ENCODE data around the gene HSPA12B.

The HSPA12B gene, protein sequence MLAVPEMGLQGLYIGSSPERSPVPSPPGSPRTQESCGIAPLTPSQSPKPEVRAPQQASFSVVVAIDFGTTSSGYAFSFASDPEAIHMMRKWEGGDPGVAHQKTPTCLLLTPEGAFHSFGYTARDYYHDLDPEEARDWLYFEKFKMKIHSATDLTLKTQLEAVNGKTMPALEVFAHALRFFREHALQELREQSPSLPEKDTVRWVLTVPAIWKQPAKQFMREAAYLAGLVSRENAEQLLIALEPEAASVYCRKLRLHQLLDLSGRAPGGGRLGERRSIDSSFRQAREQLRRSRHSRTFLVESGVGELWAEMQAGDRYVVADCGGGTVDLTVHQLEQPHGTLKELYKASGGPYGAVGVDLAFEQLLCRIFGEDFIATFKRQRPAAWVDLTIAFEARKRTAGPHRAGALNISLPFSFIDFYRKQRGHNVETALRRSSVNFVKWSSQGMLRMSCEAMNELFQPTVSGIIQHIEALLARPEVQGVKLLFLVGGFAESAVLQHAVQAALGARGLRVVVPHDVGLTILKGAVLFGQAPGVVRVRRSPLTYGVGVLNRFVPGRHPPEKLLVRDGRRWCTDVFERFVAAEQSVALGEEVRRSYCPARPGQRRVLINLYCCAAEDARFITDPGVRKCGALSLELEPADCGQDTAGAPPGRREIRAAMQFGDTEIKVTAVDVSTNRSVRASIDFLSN

DNA sequence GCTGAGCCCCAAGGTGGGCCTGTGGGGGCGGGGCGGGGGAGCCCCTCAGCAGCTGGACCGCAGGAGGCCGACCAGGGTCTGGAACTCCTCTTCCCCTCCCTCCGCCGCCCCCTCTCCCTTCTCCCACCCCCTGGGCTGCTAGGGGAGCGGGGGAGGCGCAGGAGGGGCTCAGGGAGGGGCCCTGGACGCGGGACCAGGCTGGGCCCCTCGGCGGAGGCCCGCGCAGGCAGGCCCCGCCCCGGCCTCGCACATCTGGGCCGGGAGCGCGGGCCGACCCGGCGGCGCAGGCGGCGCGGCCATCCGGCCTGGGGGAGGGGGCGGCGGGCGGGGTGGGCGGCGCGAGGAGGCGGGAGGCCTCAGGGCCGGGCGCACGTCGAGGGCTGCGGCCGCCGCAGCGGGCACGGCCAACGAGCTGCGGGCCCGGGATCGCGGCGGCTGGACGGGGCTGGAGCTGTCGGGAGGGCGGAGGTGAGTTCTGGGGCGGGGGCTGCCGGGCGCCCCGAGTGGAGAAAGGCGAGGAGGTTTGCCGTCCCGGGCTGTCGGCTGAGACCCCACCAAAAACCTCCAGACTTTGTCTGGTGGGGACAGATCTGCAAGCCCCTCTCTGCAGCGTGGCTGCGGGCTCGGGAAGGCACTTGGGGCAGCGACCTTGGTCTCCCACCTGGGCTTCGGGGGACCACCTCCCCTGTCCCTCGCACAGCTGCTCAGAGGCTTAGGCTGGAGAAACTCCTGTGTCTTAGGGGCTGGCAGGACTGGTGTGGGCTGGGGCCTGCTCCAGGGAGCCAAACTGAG is at the start of gene HSPA12B:
Gene HSPA12B (plus strand): TSS at position 359 of the 792 bp plus-strand sequence. CDS start 5,990 bp downstream, outside the sequence.
- no peak for DNase-seq

DNA sequence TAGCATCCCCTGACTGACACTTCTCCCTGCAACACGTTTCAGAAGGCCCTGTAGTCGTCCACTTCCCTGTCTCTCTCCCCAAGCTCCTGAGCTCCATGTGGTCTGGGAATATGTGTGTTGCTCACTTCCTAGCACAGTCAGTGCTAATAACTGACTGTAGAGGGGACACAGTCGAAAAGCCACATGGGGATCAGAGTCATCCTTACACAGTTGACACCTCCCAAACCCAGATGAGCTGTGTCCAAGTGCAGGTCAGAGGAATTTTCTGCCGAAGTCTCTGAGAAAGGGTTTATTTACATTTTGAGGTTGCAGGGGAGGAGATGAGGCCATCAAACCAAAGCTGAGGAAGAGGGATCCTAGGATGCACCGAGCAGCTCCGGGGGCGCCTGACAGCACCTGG is 47.1 kb upstream of the HSPA12B start:
- no peak for DNase-seq

DNA sequence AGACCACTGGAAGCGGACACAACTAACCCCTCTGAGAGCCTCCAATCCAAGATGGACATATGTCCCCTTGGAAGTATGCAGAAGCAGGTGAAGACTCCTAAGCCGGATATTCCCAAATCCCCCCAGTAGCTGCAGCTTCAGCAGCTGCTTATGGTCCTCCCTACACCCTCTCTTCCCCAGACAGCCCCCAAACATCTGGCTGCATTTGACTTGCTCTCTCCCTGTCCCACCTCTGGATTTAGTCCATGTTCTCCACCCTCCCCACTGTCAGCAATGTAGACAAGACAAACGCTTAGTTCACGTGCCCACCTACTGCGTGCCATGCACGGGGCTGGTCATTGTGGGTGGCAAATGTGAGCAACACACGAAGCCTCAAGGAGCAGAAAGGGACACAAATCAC is 46.1 kb upstream of the HSPA12B start:
- DNase-seq: no peak

DNA sequence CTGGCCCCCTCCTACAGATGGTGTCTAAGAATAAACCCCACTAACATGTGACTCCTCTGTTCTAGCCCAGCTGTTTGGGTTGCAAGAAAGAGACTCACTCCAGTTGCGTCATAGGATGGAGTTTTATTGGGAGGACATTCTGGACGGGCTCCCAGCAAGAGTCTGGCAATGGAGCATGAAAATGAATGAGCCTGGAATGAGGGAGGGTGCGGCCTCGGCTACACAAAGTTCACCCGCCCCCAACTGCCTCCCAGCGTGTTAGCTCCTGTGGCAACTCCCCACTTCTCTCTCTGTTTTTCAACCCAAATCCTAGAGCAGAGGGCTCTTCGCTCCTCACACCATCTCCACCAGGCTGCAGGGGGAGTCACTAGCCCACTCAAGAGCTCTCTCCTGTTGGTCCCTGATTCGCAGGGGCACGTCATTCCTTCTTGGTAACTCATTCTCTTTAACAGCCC is 45.6 kb upstream of the HSPA12B start:
- DNase-seq: no peak

DNA sequence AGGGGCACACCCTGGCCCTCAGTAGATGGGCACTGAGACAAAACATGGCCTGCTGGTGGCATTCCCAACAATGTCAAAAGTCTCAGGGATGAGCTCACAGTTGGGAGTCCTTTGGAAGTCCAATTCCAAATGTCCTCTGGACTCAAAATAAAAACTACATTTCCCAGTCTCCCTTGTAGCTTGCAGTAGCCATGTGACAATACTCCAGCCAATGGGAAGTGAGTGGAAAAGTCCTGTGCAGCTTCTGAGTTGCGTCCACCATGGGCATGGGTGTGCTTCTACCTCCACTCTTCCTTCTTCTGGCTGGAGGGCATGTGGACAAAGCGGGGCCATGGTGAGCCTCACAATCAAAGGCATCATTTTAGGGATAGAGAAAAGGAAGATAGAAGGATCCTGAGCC is 44.8 kb upstream of the HSPA12B start:
- DNase-seq: no peak

DNA sequence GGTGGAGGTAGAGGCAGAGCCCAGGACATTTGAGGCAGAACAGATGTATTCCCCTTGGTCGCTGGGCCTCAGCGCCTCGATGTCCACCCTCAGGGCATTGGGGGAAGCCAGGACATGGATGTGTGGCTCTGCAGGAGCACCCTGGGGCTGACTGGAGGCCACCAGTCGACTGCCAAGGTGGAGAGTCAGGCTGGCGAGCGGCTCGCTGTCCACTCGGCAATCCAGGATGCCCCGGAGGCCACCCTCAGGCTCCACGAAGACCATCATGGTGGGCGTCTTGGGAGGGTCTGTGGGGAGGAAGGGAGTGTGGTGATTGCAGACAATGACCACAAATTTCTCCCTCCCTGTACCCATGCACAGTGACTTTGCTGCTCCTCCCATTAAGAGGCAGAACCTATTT is 42.5 kb upstream of the HSPA12B start:
- DNase-seq: no peak

DNA sequence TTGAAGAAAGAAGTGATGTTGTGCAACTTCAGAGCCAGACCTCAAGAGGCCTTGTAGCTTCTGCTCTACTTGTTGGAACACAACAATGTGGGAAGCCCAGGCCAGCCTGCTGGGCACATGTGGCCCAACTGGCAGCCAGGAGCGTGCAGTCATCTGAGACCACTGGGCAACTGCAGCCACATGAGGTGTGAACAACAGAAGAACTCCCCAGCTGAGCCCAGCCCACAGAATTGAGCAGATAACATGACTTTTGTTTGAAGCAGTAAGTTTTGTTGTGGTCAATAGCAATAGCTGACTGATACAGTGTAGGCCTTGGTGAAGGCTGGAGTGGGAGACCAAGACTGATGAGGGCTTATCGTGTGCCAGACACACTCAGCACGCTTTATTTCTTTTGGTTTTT is 42.1 kb upstream of the HSPA12B start:
- DNase-seq: no peak

DNA sequence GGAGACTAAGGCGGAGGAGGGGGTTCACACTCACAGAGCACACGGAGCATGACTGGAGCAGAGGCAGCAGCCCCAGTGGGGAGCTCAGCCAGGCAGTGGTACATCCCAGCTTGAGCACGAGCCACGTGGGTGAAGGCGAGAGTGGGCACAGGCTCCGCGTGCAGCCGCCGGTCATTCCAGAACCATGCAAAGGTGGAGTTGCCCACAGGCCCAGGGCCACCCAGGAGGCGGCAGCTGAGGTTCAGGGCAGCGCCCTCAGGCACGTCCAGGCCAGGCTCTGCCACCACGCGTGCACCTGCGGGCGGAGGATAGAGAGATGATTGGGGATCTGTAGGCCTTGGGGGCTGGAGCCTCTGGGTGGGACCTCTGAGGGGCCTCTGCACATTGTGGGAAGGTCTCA is 41.2 kb upstream of the HSPA12B start:
- no peak for DNase-seq

DNA sequence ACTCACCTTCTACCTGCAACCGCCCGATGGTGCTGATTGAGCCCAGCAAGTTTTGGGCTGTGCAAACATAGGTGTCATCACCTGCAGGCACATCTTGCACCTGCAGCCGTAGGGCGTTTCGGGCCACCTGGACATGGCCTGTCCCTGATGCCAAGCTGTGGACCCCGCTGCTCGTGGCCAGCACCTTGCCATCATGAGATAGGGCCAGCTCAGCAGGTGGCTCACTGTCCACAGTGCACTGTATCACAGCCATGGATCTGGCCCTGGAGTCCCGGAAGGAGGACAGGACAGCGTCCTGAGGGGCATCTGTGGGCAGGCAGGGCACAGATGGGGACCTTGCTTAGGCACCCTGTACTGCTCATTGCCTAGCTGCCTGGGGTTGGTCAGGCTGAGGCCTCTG is 40.6 kb upstream of the HSPA12B start:
- DNase-seq: no peak

DNA sequence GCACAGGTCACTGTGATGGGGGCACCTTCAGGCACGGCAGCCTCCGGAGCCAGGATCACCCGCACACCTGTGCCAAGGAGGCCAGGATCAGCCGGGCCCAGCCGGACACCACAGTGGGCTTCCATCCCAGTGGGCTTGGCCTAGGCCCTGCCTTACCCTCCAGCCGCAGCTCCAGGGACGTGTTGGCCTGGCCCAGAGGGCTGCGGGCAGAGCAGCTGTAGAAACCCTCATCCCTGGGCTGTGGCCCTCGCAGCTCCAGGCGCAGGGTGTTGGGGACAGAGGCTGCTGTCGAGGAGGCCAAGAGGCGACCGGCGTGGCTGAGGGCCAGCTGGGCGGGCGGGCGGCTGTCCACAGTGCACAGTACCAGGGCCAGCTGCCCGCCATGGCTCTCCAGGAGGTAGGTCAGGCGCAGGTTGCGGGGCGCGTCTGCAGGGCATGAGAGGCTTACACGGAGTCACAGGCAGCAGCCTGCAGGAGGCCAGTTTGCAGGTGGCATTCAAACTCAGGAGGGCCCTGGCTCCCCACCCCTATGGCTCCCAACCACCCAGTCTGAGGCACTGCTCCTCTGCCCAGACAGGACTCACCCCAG is 39.7 kb upstream of the HSPA12B start:
- no peak for DNase-seq

DNA sequence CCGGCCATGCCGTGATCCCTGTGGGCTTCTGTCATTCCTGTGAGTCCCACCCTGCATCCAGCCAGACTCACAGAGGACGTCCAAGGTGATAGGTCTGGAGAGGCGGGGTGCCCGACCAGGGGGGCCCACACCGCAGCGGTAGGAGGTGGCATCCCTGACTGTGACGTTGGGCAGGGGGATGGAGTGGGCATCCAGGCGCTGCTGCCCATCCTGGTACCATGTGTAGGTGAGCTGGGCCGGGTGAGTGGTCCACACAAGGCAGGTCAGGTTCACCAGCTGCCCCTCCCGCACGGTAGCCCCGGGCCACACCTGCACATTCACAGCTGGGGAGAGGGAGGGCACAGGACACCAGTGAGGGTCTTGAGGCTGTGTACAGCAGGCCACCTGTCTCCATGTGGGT is 39.1 kb upstream of the HSPA12B start:
- DNase-seq: no peak

DNA sequence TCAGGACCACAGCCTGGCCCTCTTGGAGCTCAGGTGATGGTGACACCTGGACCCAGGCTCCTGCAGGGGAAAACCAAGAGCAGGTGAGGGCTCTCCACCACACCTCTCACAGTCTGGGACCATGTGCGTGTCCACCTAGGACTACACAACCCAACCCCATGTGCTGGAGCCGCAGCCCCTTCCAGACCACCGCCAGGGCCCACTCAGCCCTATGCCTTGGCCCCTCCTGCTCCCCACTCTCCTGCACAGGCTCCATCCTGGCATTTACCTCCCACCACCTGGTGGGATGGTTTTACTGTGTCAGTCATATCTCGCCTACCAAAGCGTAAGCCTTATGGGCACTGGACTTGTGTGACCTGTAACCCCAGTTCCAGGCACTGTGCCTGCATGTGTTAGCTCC is 37.6 kb upstream of the HSPA12B start:
- no peak for DNase-seq

DNA sequence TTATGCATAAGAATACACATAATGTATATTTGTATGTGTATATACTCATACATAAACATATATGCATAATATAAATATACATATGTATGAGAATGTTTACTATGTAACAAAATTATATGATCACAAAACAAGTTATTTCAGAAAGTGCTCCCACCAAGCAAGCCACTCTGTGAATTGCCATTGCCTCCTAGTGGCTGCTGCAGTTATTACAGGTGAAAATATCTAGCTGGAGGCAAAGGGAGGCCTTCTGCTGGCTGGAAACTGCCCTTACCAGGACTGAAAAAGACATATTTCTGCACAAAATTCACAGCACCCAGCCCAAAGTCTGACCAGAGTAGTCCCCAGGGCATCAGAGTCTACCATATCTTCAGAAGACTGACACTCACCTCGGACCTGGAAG is 36.3 kb upstream of the HSPA12B start:
- DNase-seq: no peak

DNA sequence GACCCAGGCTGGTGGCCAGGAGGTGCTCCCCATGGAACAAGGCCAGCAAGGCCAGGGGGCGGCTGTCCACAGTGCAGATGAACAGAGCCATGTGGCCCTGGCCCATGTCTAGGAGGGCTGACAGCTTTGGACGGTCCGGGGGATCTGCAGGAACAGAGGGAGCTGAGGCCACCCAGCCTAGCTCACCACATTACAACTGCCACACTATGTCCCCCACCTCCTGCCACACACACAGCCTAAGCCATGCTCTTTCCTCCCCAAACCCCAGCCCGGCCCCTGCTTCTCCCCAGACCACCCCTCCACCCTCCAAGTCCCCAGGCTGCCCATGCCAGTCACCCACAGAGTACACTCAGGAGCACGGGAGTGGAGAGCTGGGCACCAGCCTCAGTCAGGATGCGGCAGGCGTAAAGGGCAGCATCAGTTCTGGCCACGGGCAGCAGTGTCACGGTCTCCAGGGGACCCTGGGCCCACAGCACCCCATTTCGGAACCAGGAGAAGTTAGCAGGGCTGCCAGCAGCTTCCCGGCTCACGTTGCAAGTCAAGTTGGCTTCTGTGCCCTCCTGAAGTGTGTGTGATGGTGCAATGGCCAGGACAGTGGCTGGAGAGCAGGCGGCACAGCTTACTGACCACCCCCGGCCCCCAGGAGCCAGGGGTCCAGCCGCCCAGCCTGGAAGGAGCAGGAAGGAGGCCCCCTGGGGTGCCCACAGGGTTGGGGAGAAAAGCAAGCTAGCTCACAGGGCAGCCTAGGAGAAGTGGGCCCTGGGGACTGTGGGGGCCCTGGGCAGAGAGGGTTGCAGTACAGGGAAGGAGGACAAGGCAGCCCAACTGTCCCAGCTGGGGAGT is 35.5 kb upstream of the HSPA12B start:
- DNase-seq: no peak

DNA sequence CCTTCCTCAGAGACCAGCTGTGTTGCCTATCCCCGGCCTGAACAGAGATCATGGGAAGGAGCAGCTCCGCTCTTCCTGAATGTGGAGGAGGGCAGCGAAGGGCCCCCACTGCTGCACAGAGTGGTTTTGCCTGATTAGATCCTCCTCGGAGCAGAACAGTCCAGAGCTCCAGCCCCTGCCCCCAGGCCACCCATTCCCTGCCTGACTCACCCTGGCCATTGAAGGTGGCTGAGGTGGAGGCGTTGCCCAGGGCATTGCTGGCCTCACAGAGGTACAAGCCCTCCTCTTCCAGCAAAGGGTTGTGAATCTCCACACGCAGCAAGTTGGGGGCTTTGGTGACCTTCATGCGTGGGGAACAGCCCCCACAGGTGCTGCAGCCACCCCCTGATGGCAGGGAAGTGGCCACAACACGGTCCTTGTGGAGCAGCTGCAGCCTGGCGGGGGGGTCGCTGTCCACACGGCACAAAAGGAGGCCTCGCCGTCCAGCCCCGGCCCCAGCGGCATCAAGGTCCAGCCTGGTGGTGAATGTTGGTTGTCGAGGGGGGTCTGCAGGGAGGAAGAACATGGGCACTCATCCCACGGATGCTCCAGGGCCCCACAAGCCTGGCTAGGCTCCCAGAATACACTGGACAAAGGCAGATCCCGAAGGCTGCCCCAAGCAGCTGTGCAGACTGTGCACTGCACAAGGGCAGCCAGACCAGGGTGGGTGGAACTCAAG is 34.7 kb upstream of the HSPA12B start:
- DNase-seq: no peak

DNA sequence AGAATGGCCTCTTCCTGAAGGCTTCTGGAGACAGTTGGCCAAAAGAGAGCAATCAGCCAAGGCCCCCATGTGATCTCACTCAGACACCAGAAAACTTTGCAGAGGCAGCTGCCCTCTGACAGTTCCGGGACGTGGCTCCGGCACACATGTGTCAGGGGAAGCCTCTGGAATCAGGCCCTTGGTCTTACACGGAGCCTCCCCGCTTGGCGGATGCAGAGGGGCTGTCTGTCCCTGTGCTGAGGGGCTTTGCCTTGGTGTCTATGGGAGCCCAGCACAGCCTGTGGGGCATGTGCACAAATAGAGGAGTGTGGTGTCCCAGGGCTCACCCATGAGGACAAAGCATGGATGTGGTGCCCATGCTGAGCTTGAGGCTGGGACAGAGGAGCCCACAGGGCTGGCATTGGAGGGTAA is 33.9 kb upstream of the HSPA12B start:
- no peak for DNase-seq

DNA sequence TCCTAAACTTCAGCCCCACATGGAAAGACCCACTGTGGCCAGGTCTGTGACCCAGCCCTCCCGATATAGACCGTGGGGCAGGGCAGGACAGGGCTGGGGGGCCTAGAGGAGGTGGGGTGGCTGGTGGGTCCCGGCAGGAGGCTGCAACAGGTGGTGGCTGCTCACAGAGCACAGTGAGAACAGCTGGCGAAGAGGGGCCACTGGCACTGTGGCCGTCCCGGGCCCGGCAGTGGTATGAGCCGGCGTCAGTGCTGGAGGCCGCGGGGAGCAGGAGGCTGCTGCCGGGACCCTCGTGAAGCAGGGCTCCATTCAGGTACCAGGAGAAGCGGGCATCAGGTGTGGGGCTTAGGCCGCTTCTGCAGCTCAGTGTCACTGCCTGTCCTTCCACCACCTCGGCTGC is 33.4 kb upstream of the HSPA12B start:
- no peak for DNase-seq

DNA sequence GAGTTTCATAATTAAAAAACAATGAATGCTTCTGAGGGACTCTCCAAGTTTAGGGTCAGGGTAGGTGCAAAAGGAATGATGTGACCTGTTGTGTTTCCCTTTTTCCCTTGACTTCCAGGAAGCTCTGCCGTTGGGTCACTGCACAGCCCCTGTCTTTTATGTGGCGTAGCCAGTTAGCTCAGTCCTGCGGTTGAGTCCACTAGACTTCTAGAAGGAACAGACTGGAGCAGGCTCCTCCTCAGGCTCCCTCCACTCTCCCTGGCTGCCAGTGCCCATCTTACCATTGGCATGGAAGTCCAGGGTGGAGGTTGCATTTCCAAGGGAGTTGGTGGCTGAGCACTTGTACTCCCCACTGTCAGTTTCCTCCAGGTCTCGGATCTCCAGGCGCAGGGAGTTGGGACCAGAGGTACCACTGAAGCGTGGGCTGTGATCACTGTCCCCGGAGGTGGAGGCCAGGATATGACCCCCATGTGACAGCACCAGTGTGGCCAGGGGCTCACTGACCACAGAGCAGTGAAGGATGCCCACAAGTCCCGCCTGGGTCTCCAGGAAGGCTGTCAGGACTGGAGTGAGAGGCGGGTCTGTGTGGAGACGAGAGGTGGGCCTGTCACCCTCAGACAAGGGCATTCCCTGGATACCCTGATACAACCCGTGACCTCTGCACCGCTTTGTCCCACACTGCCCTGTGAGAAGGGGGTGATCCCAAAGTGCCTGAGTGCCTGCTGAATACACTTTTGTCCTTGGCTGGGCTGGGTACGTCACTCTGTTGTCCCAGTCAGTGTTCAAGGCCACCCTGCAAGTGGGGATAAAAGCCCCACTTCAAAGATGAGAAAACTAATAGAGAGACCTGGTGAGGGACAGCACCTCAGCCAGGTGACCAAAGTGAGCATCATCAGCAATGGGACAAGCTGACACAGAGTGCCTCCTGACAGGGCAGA is 31.2 kb upstream of the HSPA12B start:
- DNase-seq: no peak

DNA sequence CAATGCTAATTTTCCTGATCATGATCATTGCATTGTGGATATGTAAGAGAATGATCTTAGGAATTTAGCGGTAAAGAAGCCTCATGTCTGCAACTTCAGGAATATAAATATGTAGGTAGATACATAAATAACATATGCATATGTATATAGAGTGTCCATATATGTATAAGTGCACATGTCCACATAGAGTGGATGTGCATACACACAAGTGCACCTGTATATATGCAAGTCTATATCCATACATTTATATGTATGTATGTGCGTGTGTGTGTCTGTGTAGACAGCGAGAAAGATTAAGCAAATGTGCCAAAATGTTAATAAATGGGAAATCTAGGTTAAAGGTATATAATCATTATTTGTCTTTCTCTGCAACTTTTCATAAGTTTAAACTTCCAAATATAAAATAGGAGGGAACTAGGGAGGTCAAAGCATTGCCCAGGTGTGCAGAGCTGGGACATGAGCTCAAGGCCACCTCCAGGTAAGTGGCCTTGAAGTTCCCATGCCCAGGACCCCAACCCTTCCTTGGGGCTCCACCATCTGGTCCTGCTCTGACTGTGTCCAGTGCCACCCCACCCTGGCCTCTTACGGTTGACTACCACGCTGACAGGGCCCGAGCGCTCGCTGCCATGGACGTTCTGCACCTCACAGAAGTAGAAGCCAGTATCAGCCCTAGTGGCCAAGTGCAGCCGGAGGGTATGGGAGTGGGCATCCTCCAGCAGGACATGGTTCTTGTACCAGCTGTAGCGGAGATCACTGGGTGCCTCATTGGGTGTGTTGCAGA is 29.7 kb upstream of the HSPA12B start:
- DNase-seq: no peak

DNA sequence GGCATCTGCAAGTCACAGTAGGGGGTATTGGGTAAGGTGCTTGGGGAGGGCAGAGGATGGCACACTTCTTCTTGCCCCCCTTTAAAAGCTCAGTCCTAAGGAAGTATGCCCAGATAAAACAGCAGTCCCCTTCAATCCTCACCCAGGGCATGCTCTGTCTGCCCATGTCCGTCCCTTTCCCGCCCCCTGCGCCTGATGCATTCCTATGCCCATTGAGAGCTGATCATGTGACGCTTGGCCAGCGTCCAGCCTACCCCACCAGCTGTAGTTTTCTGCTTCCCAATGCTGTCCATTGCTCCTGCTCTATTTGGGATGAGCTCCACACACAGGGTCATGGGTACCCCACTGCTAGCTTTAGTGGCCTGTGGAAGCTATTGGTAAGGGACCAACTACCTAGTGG is 28.4 kb upstream of the HSPA12B start:
- DNase-seq: no peak
